GM21528 (cell line): ENCODE data around the gene SH3BGR.
"Not testable (repeated sequence)": the region's sequence is repeated elsewhere in the genome, so short reads cannot be mapped to it uniquely, and the experiment has no call there.

Experiments
- ATAC-seq: cut with Tn5 transposase; IDR thresholded peaks from one replicate; pipeline ENCODE4 v1.9.1; 2021; ENCODE audit warnings: mild to moderate bottlenecking, moderate library complexity; ENCODE audit not compliant: unreplicated experiment, low FRiP score

The SH3BGR gene

DNA sequence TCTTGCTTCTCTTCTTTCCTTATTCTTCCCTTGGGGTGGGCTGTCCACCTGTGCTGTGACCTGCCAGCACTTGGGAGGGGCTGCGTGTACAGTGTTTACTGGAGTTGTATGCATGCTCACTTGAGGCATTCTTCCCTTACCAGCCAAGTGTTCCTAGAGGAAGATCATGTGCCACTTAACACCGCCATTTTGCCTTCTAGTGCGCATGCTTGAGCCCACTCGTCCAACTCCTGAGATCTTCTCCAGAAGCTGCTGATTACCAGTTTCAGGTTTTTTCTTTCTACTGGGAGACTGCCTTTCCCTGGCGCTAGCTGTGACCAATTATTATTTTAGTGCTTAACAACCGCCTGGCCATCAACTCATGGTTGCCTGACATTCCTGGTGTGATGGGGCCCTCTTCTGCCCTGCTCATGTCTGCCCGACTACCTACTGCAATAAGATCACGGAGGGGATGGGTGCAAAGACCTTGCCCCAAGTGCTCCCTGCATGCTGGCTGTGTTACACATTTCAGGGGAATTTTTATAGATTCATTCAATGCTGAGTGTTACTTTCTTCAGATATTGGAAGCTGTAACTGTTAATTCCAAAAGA is 86.8 kb downstream of the SH3BGR start:
- ATAC-seq = no peak

DNA sequence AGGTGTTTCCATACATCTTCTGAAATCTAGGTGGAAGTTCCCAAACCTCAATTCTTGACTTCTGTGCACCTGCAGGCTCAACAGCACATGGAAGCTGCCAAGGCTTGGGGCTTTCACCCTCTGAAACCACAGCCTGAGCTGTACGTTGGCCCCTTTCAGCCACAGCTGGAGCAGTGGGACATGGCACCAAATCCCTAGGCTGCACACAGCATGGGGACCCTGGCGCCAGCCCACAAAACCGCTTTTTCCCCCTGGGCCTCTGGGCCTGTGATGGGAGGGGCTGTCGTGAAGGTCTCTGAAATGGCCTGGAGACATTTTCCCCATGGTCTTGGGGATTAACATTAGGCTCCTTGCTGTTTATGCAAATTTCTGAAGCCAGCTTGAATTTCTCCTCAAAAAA is 88.6 kb downstream of the SH3BGR start:
- ATAC-seq = not testable (repeated sequence)

DNA sequence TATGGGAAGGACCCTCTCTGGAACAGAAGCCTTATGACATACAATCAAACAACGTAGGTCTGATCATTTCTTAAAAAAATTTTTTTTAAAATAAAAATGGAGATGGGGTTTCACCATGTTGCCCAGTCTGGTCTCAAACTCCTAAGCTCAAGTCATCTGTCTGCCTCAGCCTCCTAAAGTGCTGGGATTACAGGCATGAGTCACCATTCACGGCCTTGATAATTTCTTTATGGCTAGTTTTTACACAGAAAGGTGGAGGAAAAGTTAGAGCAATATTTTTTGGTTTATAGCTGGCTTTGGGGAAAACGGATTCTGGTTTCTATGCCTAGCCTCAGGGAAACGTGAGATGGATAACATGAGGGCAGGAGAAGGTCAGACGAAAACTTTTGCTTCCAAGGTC is 91.0 kb downstream of the SH3BGR start:
- no peak for ATAC-seq

DNA sequence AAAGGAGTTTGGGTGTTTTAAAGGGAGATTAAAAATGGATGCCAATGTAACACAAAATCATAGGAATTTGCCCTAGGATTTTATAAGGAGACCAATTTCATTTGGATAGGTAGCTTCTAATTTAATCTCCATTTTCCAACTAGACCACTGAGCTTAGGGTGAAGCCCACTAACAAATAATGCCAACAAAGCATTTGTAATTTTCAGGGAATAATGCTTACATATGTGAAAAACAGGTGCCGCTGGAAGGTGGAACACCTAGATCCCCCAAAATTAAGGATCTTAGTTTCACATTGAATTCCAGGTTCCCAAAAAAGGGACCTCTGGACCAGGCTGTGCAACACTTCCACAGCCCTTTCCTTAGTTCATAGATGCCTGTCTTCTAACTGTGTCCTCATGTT is 94.8 kb downstream of the SH3BGR start:
- ATAC-seq = no peak

DNA sequence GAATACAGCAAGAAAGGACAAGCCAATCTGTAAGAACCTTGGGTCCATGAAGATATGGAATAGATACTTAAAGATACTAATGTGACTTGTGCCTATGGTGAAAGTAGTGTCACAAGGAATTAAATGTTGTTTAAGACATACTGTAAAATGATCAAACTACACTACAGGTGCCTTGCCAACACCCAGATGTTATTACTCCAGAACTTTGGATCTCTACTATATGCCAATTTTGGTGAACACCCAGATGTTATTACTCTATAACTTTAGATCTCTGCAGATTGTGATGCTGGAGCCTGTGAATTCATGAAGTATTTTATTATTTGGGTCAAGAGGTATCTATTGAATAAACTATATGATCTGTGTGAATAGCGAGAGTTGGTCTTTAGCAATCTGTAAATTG is 101.1 kb downstream of the SH3BGR start:
- ATAC-seq = no peak

DNA sequence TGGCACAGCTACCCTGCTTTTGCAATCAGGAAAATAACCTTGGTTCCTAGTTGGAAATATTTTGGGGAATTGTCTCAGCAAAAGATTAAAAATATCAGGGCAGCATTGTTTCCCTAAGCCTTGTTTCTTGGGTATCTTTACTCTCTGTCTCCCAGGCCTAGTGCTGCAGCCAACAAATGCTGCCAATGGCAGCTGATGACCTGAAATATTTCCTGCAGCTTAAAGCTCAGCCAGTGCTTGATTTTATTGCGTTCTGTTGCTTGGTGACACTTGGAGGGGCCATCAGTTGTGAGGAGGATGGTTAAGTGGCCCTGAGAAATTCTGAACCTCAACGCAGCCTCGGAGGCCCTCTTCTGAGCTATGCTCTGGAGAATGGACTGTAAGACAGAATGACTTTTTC is 101.6 kb downstream of the SH3BGR start:
- no peak for ATAC-seq

DNA sequence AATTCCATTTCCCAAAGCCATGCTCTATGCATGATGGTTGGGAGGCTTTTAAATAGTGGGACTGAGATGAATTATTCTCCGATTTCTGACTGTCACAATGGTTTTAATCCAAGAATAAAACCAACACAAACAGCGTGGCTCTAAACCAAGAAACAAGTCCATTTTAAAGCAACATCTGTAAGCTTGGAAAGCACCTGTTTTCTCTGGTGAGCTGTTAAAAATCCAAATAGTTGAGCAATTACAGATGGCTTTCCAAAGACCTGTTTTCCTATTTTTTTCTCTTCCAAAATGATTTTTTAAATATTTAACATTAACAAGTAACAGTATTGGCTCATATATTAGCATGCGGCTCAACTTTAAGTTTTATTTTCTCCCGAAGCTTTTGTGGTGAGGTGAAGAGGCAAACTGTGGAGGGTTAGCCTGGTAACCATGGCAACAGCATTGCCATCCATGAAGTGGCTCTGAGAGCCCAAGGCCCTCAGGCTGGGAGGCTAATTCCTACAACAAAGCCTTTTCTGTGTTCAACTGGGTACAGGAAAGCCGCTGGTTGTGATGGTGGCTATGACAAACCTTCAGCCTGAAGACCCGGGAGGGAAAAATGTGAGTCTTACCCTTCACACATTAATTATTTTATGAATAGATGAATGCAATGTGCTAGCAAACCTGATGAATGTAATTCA is 104.3 kb downstream of the SH3BGR start:
- ATAC-seq = no peak

DNA sequence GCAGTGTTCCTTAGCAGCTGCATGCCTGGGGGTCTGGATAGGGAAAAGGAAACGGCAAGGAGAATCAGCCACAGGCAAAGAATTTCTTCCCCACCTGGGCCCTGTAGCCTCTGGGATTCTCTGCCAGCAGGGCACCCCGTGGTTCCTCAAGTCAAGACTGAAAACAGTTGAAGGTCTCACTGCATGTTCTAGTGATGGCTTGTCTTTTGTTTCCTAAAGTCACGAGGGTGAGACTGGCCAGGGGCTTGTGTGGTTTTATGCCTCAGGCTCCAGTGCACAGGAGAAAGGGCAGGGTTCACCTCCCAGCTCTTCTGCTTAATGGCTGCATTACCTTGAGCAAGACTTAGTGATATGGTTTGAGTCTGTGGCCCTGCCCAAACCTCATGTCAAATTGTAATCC is 107.7 kb downstream of the SH3BGR start:
- no peak for ATAC-seq

DNA sequence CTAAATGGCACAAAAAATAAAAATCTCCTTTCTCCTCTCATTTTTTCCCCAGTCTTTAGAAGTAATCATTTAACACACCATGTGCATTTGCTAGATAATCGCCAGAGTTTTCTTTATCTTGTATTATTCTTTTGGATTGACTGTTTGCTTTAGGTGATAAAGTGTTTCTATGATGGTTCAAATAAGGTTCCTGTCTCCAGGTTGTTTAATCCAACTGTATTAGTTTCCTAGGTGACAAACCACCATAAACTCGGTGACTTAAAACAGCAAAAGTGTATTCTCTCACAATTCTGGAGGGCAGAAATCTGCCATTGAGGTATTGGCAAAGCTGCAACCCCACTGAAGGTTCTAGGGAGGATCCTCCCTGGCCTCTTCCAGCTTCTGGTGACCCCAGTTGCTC is 109.4 kb downstream of the SH3BGR start:
- ATAC-seq = no peak

DNA sequence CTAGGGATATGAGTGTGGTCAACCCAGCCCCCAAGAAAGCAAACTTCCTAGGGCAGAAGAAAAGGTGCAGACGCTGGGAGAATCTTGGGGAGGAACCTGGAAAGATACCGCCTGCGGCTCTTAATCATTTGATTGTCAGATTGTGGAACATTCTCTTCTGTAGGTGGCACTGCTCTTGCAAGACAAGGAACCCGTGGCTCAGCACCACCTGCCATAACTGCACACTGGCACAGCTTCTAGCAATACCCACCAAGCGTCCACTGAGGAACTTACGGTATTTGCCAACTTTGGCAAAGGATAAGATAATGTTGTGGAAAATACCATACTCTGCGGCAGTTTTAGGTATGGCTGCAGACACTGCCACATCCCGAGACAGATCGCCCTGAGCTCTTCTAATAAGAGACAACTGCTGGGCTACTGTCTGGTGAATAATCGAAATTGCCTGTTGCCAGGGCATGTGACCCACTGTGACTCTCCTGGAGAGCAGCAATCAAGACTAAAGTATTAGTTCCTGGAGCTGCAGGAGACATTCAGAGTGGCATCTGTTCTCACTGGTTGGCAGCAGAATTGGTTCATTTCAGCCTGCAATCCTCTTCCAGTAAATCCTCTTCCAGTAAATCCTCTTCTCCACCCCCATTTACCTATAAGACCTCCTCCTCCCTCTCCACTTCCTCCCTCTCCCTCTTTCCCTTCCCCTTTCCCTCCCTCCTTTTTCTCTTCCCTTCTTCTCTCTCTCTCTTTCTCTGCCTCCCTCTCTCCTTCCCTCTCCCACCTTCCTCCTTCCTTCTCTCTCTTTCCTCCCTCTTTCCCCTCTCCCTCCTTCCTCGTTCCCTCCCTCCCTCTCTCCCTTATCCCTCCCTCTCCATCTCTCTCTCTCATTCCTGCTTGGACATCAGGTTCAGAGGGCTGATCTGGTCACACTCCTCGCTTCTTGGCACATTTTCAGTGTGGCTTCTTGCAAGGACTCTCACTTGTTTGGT is 111.3 kb downstream of the SH3BGR start:
- no peak for ATAC-seq

DNA sequence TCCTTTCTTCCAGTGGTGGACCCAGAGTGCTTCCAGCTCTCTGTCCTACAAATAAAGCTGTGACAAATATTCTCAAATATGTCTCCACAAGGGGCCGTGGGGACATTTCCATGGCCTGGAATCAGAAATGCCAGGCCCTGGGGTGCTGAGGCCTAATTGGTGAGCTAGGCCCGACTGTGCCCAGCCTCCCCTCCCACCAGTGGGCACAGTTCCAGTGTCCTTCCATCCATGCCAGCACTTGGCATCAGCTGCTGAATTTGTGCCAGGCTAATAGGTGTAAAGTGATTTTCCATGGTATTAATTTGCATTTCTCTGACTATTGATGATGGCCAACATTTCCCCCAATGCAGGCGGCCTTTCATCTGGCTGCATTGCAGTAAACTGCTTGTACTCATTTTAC is 112.4 kb downstream of the SH3BGR start:
- no peak for ATAC-seq
